ENCODE measurements around the gene SUPT3H.

DNA sequence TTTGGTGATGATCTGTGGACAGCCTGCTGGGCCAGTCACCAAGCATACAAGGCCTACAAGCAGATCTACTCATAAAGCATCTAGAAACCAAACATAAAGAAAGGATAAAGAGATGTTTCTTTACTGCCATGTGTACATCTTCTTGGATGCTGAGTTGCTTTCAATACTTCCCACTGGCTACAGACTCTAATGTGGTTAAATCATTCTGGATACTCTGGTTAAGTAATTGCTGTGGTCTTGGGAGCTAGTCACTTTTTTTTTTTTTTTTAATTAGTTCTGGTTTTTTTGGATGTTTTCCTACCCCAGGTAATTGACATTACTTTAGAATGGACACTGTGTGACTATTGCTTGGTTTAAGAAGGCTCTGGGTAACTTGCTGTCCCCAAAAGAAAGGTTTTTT, 265.0 kb downstream of the SUPT3H start:
- TF ChIP-seq, protein P1, sequence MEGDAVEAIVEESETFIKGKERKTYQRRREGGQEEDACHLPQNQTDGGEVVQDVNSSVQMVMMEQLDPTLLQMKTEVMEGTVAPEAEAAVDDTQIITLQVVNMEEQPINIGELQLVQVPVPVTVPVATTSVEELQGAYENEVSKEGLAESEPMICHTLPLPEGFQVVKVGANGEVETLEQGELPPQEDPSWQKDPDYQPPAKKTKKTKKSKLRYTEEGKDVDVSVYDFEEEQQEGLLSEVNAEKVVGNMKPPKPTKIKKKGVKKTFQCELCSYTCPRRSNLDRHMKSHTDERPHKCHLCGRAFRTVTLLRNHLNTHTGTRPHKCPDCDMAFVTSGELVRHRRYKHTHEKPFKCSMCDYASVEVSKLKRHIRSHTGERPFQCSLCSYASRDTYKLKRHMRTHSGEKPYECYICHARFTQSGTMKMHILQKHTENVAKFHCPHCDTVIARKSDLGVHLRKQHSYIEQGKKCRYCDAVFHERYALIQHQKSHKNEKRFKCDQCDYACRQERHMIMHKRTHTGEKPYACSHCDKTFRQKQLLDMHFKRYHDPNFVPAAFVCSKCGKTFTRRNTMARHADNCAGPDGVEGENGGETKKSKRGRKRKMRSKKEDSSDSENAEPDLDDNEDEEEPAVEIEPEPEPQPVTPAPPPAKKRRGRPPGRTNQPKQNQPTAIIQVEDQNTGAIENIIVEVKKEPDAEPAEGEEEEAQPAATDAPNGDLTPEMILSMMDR (CRISPR knock-in tag; IDR thresholded peaks at IDR 0.05), result no peak
- TF ChIP-seq, protein P2, sequence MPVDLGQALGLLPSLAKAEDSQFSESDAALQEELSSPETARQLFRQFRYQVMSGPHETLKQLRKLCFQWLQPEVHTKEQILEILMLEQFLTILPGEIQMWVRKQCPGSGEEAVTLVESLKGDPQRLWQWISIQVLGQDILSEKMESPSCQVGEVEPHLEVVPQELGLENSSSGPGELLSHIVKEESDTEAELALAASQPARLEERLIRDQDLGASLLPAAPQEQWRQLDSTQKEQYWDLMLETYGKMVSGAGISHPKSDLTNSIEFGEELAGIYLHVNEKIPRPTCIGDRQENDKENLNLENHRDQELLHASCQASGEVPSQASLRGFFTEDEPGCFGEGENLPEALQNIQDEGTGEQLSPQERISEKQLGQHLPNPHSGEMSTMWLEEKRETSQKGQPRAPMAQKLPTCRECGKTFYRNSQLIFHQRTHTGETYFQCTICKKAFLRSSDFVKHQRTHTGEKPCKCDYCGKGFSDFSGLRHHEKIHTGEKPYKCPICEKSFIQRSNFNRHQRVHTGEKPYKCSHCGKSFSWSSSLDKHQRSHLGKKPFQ (CRISPR knock-in tag; IDR thresholded peaks at IDR 0.05; ENCODE audit: insufficient replicate concordance), result no peak
- TF ChIP-seq, protein P3, sequence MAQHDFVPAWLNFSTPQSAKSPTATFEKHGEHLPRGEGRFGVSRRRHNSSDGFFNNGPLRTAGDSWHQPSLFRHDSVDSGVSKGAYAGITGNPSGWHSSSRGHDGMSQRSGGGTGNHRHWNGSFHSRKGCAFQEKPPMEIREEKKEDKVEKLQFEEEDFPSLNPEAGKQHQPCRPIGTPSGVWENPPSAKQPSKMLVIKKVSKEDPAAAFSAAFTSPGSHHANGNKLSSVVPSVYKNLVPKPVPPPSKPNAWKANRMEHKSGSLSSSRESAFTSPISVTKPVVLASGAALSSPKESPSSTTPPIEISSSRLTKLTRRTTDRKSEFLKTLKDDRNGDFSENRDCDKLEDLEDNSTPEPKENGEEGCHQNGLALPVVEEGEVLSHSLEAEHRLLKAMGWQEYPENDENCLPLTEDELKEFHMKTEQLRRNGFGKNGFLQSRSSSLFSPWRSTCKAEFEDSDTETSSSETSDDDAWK (CRISPR knock-in tag; IDR thresholded peaks at IDR 0.05), result no peak
- no peak for TF ChIP-seq CHD2 (IDR thresholded peaks at IDR 0.05; ENCODE audit: low read depth, low read length)

Measured in HepG2 (cell line).